ENCODE measurements around the gene ARMC8. TPM values are rescaled to one million over a fixed set of nuclear protein-coding genes. Genes with fewer than 3 reads are reported as not detected.

ARMC8 gene
- total and polyA plus RNA-seq, 10 donors = 13.7 to 95.0 (median 62.2) TPM

DNA sequence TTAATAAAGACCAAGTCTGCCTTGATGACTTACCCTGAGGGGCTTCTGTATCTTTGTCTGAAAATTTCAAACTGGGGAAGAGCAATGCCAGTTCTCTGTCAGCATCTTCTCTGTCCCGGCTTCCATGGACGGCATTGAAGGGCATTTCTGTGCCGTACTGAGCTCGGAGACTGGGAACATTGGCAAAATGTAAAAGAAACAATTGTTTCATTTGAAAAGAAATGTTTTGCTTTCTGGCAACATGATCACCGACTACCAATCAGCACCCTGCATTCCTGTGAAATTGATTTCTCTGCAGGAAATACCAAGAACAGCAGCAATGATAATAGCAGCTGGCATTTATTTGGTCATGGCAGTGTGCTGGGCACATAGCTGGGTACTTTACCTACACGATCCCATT lies 116.4 kb downstream of the ARMC8 start:
- intact Hi-C loops (cut with DNase I; ENCODE audit: low total_unique reads) = no loop called here
- Histone ChIP-seq H3K4me3 (no peak overlapping the region), H3K27me3 (replicated peaks in 1 of 7) (no peaks in the 10 kb centered on the region), H3K9me3 (peaks cover 0 to 18% (median 11%) of the 10 kb centered on the region in 8 donors), H3K4me1 (no peaks in the 10 kb centered on the region), H3K36me3 (peaks cover 0 to 15% (median 3%) of the 10 kb centered on the region in 6 donors), H3K27ac (no peak overlapping the region)
- TF ChIP-seq POLR2AphosphoS5 (IDR thresholded peaks at IDR 0.05) (no peak), POLR2A (IDR thresholded peaks at IDR 0.05) (no peak)
- TF ChIP-seq, protein P1, sequence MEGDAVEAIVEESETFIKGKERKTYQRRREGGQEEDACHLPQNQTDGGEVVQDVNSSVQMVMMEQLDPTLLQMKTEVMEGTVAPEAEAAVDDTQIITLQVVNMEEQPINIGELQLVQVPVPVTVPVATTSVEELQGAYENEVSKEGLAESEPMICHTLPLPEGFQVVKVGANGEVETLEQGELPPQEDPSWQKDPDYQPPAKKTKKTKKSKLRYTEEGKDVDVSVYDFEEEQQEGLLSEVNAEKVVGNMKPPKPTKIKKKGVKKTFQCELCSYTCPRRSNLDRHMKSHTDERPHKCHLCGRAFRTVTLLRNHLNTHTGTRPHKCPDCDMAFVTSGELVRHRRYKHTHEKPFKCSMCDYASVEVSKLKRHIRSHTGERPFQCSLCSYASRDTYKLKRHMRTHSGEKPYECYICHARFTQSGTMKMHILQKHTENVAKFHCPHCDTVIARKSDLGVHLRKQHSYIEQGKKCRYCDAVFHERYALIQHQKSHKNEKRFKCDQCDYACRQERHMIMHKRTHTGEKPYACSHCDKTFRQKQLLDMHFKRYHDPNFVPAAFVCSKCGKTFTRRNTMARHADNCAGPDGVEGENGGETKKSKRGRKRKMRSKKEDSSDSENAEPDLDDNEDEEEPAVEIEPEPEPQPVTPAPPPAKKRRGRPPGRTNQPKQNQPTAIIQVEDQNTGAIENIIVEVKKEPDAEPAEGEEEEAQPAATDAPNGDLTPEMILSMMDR (IDR thresholded peaks at IDR 0.05 in 8 of 11, conservative IDR thresholded peaks at IDR 0.05 in 3 of 11) = no peak
- 91 to 96% (median 93%) methylated on average over 6 of the region's 6 CpGs for WGBS, 5 donors
- DNase-seq = no peak

DNA sequence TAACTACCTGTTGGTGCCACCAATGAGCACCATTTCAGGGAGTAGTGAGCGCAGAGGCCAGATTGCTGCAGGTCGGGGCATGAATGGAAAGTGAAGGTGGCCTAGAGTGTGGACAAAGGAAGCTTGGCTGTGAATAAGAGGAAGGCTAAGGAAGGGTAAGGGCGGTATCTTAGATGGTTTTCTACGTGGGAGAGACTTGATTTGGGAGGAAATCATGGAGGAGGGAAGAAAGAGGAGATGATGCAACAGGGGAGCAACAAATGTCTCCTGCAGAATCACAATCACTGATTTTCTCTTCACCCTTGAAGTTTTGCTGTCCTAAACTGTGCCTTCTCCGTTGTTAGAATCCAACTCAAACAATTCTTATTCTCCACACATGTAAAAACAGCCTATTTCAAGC lies 120.8 kb downstream of the ARMC8 start:
- intact Hi-C loops (cut with DNase I; ENCODE audit: low total_unique reads) = no loop called here
- H3K27ac ChIP-seq = no peak overlapping the region
- no peak overlapping the region for H3K4me3 ChIP-seq
- peaks cover 0 to 7% (median 0%) of the 10 kb centered on the region in 7 donors for H3K27me3 ChIP-seq (replicated peaks in 1 of 7)
- TF ChIP-seq, protein P1 (IDR thresholded peaks at IDR 0.05 in 8 of 11, conservative IDR thresholded peaks at IDR 0.05 in 3 of 11) = no peak
- TF ChIP-seq POLR2A (IDR thresholded peaks at IDR 0.05) = no peak
- TF ChIP-seq POLR2AphosphoS5 (IDR thresholded peaks at IDR 0.05) = no peak
- peaks cover 3 to 50% (median 36%) of the 10 kb centered on the region in 8 donors for H3K9me3 ChIP-seq
- no peak for DNase-seq
- 82 to 90% (median 85%) methylated on average over 5 of the region's 5 CpGs for WGBS, 5 donors
- H3K36me3 ChIP-seq = no peaks in the 10 kb centered on the region
- no peaks in the 10 kb centered on the region for H3K4me1 ChIP-seq

DNA sequence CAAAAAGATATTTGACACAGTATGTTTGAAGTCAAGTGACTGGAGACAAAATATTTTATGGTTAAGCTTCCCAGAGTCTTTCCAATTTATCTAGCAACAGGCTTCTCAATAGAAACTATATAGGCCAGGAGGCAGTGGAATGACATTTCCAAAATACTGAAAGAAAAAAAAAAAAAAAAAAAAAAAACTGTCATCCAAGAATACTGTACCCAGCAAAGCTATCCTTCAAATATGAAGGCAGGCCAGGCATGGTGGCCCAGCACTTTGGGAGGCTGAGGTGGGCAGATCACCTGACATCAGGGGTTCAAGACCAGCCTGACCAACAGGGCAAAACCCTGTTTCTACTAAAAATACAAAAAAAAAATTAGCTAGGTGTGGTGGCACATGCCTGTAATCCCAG lies 121.7 kb downstream of the ARMC8 start:
- H3K27me3 ChIP-seq (replicated peaks in 1 of 7) = peaks cover 0 to 7% (median 0%) of the 10 kb centered on the region in 7 donors
- no peak for DNase-seq
- H3K9me3 ChIP-seq = peaks cover 3 to 50% (median 36%) of the 10 kb centered on the region in 8 donors
- H3K36me3 ChIP-seq = no peaks in the 10 kb centered on the region
- TF ChIP-seq, protein P1 (IDR thresholded peaks at IDR 0.05 in 8 of 11, conservative IDR thresholded peaks at IDR 0.05 in 3 of 11) = no peak
- no peak for TF ChIP-seq POLR2A (IDR thresholded peaks at IDR 0.05)
- no peak for TF ChIP-seq POLR2AphosphoS5 (IDR thresholded peaks at IDR 0.05)
- no peaks in the 10 kb centered on the region for H3K4me1 ChIP-seq
- intact Hi-C loops (cut with DNase I; ENCODE audit: low total_unique reads) = no loop called here
- no peak overlapping the region for H3K27ac ChIP-seq
- no peak overlapping the region for H3K4me3 ChIP-seq

DNA sequence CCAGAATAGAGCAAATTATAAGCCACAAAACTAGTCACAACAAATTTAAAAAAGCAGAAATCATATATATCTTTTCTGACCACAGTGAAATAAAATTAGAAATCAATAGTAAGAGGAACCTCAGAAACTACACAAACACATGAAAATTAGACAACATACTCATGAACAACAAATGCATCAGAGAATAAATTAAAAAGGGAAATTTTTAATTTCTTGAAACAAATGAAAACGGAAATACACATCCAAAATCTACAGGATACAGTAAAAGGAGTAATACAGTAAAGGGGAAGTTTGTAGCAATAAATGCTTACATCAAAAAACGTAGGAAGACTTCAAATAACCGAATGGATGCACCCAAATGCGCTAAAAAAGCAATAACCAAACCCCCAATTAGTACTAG lies 123.4 kb downstream of the ARMC8 start:
- H3K36me3 ChIP-seq = no peaks in the 10 kb centered on the region
- 68 to 86% (median 80%) methylated on average over 4 of the region's 4 CpGs for WGBS, 5 donors
- no peaks in the 10 kb centered on the region for H3K4me1 ChIP-seq
- no peak overlapping the region for H3K27ac ChIP-seq
- H3K4me3 ChIP-seq = no peak overlapping the region
- no peak for TF ChIP-seq POLR2A (IDR thresholded peaks at IDR 0.05)
- TF ChIP-seq, protein P1 (IDR thresholded peaks at IDR 0.05 in 8 of 11, conservative IDR thresholded peaks at IDR 0.05 in 3 of 11) = no peak
- no peak for TF ChIP-seq POLR2AphosphoS5 (IDR thresholded peaks at IDR 0.05)
- DNase-seq = no peak
- H3K27me3 ChIP-seq (replicated peaks in 1 of 7) = peaks cover 0 to 7% (median 0%) of the 10 kb centered on the region in 7 donors
- peaks cover 3 to 50% (median 36%) of the 10 kb centered on the region in 8 donors for H3K9me3 ChIP-seq
- intact Hi-C loops (cut with DNase I; ENCODE audit: low total_unique reads) = no loop called here

All from spleen (tissue), 11 donors.